Right renal pelvis (tissue), 4 donors: ENCODE measurements around the gene SFRP5. TPM values are rescaled to one million over a fixed set of nuclear protein-coding genes. Genes with fewer than 3 reads are reported as not detected.

Experiments used
- DNase-seq, 4 donors: peaks; one replicate each; pipeline ENCODE4 v3.0.0-alpha.2; 2013; ENCODE audit warnings: low read depth in 4 of 4, low spot score in 3 of 4, missing footprints in 1 of 4
- polyA plus RNA-seq, 4 donors: library from polyadenylated mRNA; unstranded; fragments of 120-200 nt; gene quantifications; one replicate each; pipeline ENCODE4 v1.2.1, GENCODE V29; 2013; ENCODE audit not compliant: insufficient read length in 4 of 4

Gene SFRP5
- polyA plus RNA-seq, 4 donors: 0.11 to 0.45 (median 0.14) TPM; not detected in 1

DNA sequence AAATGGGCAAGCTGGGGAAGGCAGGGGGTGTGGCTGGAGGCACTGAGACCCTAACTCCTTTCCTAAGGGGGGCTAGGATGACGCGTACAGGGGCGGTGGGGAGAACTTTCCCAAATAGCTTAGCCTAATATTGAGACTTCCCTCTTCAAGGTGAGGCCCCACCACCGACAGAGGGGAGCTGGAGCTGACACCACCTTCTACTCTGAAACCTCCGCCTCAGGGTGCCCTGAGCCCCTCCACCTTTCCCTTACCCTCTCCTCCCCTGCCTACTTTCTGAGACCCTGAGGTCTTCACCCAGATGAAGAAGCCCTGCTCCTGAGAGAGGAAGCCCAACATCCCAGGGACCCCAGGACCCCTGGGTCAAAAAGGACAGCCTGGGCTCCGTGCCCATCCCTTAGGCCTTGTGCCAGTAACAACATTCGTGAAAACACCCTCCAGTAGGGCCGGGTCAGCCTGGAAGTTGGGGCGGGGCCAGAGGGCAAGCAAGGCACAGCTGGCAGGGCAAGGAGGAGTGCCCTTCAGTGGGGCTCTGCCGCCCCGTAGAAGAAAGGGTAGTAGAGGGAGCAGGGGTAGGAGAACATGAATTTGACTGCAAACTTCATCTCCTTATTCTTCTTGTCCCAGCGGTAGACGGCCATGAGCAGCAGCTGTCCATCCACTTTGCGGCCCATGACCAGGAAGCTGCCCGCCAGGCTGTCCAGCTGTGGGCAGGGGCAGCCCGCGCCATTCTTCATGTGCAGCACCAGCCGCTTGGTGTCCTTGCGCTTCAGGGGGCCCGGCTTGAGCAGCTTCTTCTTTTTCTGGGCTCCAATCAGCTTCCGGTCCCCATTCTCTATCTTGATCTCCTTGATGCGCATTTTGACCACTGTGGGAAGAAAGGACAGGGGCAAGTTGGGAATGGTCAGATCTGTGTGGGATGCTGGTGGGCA is 4.5 kb downstream of the SFRP5 start:
- no peak for DNase-seq

DNA sequence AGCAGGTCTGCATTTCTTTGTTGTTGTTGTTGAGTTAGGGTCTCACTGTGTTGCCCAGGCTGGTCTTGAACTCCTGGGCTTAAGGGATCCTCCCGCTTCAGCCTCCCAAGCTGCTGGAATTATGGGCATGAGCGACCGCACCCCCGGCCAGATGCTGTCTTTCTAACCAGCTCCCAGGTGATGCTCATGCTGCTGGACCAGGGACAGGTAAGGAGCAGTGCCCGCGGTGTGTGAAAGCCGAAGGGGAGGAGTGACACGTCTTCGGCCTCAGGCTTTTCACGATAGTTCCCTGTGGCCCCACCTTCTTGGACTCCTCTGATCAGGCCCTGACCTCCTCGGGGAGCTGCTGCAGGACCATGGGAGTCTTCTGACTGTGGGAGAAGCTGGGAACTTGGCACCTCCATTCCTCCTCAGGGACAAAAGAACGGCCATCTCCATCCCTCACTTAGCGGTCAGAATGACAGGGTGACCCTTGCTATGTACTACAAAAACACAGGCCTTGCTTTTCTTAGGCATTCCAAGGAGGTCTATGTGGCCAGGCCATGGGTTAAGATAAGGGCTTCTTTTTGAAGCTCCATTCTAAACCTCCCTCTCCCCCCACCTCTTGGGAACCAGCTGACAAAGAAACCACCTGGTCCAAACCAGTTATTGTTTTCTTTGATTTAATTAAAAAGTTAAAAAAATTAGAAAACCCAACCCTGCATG is 5.5 kb downstream of the SFRP5 start:
- DNase-seq: no peak

DNA sequence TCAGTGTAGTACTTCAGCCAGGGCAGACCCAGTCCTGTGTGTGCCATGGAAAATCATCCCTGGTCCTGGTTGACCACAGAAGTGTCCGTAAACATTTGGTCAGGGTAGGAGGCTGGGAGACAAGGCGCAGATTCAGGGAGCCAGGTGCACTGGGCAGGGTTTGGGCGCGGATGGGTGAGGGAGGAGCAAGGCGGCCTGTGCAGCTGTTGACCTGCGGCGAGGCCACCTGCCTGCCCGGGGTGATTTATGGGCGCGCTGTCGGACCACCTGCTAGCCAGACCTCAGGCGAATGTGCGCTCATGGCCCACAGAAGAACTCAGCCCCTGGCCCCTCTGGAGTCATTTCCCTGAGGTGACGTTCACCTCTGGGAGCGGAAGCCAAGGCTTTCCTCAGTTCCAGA is 6.6 kb downstream of the SFRP5 start:
- no peak for DNase-seq

DNA sequence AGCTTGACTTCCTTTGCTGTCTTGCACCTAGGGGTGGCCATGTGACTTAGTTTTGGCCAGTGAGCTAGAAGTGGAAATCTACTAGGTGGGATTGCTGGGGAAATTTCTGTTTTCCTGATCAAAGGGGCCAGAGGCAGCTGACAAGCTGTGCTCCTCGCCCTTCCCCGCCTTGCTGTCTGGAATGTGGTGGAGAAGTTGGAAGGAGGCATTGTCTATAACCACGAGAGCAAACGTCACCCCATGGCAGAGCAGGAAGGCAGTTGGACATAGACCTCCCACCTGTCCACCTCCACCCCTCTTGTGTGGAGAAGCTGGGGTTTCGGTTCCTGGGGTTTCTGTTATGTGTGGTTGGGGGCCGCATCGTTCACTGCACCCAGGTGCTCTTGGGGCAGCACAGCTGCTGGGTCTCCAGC is 7.3 kb downstream of the SFRP5 start:
- no peak for DNase-seq

DNA sequence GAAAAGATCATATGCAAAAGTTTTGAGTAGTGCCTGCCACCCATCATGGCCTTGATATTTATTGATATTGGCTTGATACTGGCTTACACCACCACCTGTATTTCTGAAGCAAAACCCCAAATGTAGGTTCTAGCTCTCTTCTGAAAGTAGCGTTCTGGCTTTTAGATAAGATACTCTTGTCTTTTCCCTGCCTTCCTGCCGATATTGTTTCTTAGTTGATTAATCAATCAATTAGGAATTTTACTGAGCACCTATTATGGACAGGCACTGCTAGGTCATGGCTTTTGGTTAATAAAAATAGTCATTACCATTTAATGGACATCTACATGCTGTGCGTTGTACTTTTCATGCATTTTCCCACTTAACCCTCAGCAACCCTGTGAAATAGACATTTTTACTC is 7.9 kb downstream of the SFRP5 start:
- DNase-seq: no peak

DNA sequence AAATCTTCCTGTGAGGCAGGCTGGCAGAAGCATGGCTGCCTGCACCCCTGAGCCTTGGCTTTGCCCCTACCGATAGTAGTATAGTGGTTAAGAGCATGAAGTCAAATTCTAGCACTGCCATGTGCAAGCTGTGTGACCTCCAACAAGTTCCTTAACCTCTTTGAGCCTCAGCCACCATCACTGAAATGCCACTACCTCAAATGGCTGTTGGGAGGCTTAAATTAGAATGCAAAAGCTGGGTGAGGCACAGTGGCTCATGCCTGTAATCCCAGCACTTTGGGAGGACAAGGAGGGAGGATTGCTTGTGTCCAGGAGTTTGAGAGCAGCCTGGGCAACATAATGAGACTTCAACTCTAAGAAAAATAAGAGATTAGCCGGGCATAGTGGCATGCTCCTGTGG is 8.4 kb downstream of the SFRP5 start:
- DNase-seq: no peak

DNA sequence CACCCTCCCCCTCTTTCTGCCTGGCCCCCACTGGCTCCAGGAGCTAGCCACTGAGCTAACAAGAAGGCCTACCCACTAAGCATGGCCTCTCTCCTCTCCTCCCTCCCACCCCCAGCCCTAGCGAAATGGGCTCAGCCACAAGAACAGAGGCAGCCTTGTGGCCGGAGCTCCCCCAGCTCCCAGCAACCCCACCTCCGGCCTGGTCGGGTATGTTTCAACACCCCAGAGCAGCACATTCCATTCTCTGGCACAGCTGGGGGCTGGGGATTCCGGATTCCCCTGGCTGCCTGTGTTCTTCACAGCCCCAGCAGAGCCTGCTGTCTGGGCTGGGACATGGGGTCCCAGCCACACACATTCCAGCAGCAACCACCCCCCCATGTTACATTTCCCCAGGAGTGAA is 9.0 kb downstream of the SFRP5 start:
- DNase-seq: no peak

DNA sequence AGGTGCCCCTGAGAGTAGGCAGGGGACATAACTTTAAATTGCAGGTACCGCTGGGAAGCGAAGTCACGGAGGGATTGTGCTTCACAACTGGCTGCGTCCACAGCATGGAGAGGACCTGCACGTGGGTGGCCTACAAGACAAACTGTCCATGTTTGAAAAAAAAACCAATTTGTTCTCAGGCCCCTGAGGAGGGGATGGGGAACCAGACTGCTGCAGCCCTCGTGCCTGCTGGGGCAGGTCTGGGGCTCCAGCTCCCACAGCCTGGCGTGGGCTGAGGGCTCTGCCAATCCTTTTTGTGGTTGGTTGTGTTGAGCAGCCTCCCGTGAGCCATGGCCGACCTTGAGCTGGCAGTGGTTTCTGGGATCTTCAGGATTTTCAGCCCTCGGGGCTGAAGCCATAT is 9.7 kb downstream of the SFRP5 start:
- no peak for DNase-seq

DNA sequence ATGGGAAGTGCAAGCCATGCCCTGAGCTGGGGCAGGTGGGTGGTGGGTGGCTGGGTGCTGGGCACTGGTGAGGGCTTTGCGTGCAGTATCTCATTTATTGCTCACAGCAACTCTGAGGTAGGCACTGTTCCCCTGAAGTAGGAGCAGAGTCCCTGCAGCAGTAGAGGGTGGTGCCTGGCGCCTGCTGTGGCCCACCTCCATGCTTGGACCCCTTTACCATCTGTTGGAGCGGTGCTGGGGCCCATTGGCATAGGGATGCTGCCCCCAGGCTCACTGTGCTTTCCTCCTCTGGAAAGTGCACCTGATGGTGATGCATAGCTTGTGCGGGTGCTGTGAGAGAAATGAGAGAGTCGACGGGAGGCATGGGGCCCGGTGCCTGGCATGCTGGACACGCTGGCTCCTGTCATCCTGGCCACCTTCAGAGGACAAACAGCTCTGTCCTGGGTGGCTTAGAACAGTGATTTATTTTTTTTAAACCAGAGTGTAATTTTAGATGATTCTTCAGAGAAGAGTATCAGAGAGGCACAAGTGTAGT is 10.4 kb downstream of the SFRP5 start:
- no peak for DNase-seq

DNA sequence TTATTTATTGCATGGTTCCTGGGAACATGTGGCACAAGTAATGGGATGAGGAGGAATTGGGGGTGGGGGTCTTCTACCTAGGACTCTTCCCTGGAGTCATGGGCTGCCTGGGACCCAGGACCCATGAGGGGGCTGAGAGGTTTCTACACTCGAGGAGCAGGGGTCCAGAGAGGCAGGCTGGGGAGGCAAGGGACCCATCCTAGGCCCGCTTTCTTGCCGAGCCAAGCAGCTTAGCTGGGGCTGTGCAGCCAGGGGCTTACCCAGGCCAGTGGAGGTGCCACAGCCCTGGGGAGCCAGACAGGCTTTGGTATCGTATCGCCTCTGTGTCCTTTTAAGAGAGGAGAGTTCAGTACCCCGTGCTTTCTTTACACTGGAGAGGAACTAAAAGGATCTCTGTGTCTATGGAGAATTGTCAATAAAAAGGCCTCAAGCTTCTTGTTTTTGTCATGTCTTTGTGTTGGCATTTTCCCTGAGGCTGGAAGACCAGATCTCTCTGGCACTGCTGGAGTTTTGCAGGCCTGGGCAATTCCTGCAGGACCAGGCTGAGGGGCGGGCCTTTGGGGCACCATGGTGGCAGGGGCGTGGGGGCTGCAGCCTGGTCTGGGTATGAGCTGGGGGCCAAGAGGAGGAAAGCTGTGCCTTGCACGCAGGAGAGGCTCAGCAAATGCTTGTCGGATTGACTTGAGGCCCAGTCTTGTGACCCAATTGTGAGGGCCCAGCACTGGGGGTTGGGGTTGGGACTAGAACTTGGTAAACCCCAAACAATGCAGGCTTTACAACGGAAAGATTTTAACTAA is 11.1 kb downstream of the SFRP5 start:
- no peak for DNase-seq

DNA sequence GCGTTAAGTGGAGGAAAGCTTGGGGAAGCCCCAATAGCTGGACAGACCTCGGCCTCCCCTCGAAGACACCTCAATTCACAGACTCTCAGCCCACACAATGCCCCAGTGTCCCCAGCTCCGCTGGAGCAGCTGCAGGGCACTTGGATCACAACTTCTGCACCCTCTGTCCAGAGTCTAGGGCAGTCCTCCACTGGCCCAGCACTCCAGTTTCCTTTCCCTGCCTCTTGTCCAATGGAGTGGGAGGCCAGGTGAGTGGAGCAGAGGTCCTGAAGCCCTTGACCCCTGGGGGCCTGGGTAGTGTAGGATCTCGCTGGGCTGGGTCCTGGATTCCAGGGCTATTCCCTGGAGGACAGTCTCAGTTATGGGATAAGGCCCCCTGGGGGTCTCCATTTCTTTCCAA is 11.9 kb downstream of the SFRP5 start:
- no peak for DNase-seq

DNA sequence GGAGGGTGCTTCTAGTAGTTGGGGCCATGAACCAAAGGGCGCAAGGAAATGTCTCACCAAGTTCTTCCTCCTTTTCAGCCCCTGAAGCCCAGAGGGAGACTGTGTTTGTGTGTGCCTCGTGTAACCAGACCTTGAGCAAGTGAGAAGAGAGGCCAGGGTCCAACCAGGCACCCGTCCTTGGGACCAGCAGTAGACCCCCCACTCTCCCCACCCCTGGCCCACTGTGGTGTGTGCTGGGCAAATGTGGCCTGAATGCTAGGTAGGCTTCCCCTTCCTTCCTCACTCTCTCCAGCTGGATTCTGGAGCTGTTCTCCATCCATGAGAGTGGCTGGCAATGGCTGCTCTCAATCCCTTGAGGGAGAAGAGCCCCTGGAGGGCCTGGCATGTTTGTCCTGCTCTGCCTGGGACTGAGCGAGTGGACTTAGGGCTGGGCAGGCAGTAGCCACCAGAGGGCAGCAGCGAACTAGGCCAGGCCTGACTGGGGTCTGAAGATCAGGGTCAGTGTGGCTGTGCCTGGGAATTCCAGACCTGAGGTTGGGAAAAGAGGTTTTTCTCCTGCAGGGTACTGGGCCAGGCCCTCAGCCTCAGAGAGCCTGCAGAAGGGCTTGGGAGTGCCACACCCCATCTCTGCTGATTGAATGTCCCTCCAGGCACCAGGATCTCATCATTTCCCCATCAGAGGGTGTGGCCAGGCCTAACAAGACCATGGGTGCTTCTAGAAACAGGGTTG is 12.5 kb downstream of the SFRP5 start:
- DNase-seq: peak in 2 of 4 donors; percentile 42 to 50

DNA sequence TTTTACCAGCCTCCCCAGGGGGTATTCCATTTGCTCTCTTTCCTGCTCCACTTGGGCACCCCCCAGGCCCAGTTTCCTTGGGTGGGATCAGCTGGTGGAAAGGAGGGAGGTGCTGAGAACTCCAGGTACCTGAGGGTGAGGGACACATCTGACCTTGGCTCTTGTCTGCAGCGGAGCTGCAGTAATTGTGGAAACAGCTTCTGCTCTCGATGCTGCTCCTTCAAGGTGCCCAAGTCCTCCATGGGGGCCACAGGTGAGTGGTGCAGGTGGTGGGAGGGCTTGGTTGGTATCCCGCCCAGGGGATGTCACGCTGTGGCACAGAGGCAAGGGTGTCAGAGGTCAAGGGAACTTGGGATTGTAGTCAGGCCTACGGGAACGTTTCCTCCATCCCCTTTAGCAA is 14.3 kb downstream of the SFRP5 start:
- no peak for DNase-seq

DNA sequence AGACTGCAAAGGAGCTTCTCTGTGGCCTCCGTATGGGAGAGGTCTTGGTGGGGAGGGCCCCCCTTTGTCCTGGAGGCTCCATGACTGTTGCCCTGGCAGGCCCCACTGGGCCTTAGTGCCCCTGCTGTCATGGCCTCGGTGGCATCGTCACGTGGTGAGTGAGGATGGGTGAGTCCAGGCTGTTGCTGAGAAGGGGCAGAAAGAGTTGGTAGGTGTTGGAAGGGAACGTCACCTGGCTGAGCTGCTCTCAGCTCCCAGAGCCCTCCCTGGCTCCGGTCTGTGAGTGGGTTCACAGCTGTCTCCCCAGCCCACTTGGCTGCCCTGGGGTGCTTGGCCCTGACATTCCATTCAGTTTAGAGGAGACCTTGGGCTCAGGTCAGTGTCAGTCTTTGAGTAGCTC is 16.1 kb downstream of the SFRP5 start:
- DNase-seq: no peak

DNA sequence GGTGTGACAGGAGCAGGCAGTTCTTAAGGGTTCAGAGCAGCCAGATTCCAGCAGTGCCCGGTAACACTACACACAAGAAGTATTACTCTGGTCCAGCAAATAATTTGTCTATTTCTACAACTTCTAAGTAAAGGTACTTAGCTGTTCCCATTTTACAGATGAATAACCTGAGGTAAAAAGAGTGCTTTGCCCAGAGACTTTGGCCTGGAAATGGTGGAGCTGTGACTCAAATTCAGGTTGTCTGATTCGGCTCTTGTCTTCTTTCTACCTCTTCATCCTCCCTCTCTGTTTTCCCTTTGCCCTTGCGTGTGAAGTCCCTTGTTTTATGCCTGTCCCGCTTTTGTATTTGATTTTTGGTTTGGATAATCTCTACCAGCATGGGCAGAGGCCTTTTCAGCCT is 17.1 kb downstream of the SFRP5 start:
- DNase-seq: no peak

DNA sequence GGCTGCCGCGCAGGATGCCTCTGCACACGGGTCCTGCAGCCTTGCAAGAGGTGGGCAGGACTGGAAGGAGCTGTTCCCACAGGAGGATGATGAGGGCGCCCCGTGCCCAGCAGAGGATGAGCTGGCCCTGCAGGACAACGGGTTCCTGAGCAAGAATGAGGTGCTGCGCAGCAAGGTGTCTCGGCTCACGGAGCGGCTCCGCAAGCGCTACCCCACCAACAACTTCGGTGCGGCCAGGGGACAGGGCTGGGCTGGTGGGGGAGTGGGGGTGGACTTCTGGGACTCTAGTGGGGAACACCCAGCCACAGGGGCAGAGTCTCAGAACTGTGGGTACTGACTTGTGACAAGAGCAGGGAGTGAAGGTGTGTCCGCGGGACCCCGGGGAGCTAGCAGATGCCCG is 18.8 kb downstream of the SFRP5 start:
- DNase-seq: no peak

DNA sequence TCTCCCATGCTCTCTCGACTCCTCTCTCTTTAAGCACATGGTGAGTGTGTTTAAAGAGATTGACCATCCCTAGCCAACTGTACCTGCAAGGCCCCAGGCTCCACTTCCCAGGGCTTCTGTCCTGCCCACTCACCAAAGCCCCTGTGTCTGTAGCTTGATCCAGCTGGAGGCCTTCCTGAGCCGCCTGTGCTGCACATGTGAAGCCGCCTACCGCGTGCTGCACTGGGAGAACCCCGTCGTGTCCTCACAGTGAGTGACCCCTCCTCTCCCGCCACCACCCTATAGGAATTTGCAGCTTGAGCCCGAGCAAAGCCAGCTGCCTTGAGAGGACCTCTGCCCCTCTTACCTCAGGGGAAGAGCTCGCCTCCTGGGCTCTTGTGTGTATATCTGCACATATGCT is 23.7 kb downstream of the SFRP5 start:
- no peak for DNase-seq

DNA sequence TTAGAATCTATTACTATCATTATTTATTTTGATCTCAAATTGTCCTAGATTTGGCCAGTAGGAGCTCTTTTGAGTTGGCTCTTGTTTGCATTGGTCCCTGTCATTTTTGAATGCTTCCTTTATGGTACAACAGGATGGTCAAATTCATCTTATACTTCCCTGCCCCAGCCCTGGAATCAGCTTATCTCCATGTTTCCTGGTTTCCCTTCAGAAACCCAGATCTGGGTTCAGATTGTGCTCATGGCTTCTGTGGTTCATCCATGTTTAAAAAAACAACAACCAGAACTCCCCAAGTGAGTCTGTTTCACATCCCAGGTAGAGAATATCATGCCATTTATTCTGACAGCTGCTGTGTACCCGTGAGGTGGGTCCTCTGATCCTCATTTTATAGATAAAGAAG is 24.2 kb downstream of the SFRP5 start:
- DNase-seq: no peak

DNA sequence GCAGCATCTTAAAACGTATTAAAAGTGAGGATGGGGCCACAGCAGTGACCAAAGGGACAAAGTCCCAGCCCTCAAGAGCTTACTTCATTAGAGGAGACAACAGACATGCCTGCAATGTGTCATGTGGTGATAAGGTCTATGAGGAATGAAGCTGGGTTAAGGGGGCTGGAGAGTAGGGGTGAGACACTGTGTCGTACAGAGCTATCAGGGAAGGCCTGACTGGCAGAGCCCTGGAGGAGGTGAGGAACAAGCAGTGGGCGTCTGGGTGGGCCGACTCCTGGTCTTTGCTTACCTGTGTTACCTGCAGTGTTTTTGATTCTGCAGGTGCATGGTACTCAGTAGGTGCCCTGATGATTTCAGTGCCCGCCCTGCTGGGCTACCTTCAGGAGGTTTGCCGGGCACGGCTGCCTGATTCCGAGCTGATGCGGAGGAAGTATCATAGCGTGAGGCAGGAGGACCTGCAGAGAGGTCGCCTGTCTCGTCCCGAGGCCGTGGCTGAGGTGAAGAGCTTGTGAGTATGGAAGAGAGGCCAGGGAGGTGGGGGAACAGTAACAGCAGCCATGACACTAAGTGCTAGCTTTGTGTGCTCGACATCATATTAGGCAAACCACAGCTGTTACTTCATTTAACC is 27.3 kb downstream of the SFRP5 start:
- no peak for DNase-seq
